Left ventricle myocardium inferior (tissue), 1 donor: ENCODE results near the gene MRPS27. TPM values are rescaled to one million over a fixed set of nuclear protein-coding genes. Genes with fewer than 3 reads are reported as not detected.
"Not testable (repeated sequence)": the region's sequence is repeated elsewhere in the genome, so short reads cannot be mapped to it uniquely, and the experiment has no call there.

Source experiments
- DNase-seq: peaks from one replicate; pipeline ENCODE4 v3.0.0-alpha.2; 2020
- H3K27ac ChIP-seq: fragments of 200-600 bp; replicated peaks from 2 replicates; pipeline ENCODE4 v1.8.0; 2021
- H3K27me3 ChIP-seq: fragments of 200-600 bp; 2 replicates; pipeline ENCODE4 v1.8.0; 2021; ENCODE audit warnings: low read depth
- H3K36me3 ChIP-seq: fragments of 200-600 bp; 2 replicates; pipeline ENCODE4 v1.8.0; 2021
- H3K4me1 ChIP-seq: fragments of 200-600 bp; 2 replicates; pipeline ENCODE4 v1.8.0; 2021
- H3K4me3 ChIP-seq: fragments of 200-600 bp; 2 replicates; pipeline ENCODE4 v1.8.0; 2021; ENCODE audit warnings: mild to moderate bottlenecking, moderate library complexity
- H3K9me3 ChIP-seq: fragments of 200-600 bp; replicated peaks from 2 replicates; pipeline ENCODE4 v1.8.0; 2021
- CTCF ChIP-seq: fragments of 200-600 bp; IDR thresholded peaks from 2 replicates; pipeline ENCODE4 v1.8.0; 2021; ENCODE audit warnings: antibody characterized with exemption, mild to moderate bottlenecking, borderline replicate concordance
- intact Hi-C: fragments of 100-400 bp; cut with micrococcal nuclease; formaldehyde crosslinking; loops from one replicate; pipeline ENCODE4 v1.11.0; 2022
- microRNA-seq: library from miRNA; unstranded; fragments of <30 nt; microRNA quantifications from one replicate; pipeline ENCODE4 v1.2.0, GENCODE V29; 2020
- total RNA-seq: library from RNA; stranded (reverse); fragmentation: NEBNext Ultra II Directional; extraction: Animal tissue kit (Norgen Biotek cat#: 25700); gene quantifications from one replicate; pipeline ENCODE4 v1.2.1, GENCODE V29; 2021
- donor health status: DM: no; HTN: yes; CAD: no; lungs with severe emphysema.

Gene MRPS27
- total RNA-seq, 1 donor from 2014 or later: 72.0 TPM

GRCh38 chr5:72171667-72172066 lies 148.4 kb downstream of the MRPS27 start:
- H3K4me1 ChIP-seq: peaks cover 20% of the 10 kb centered on the region
- intact Hi-C loops: no loop called here
- peak overlapping the region; percentile 43 for H3K27ac ChIP-seq
- no peak for TF ChIP-seq CTCF
- no peaks in the 10 kb centered on the region for H3K9me3 ChIP-seq
- H3K36me3 ChIP-seq: no peaks in the 10 kb centered on the region
- no peak overlapping the region for H3K4me3 ChIP-seq
- peak; percentile 37 for DNase-seq
- no peaks in the 10 kb centered on the region for H3K27me3 ChIP-seq

- intact Hi-C loops, H3K27me3 ChIP-seq, H3K9me3 ChIP-seq, DNase-seq, H3K36me3 ChIP-seq, H3K4me3 ChIP-seq: not testable (repeated sequence)
- Histone ChIP-seq H3K27ac (peak overlapping the region; percentile 43), H3K4me1 (peaks cover 25% of the 10 kb centered on the region)
Observed at GRCh38 chr5:72171181-72171580, 148.9 kb downstream of the MRPS27 start.

- intact Hi-C loops: no loop called here
- TF ChIP-seq CTCF: no peak
- peaks cover 35% of the 10 kb centered on the region for H3K4me1 ChIP-seq
- no peaks in the 10 kb centered on the region for H3K36me3 ChIP-seq
- no peak overlapping the region for H3K4me3 ChIP-seq
- H3K27me3 ChIP-seq: no peaks in the 10 kb centered on the region
- no peak for DNase-seq
- H3K27ac ChIP-seq: no peak overlapping the region
- H3K9me3 ChIP-seq: no peaks in the 10 kb centered on the region
Observed at GRCh38 chr5:72170101-72170500, 149.9 kb downstream of the MRPS27 start.

Small RNAs within 50 kb of the gene (microRNA-seq; reads per million reads assigned to microRNA genes)
- not detected for gene MIR4803

Other genes with a start within 250 kb of the MRPS27 start
- 73.2 TPM for gene MAP1B, start 212.8 kb downstream of the MRPS27 start, total RNA-seq
- 18.2 TPM for gene PTCD2, start 133 bp upstream of the MRPS27 start, total RNA-seq
- gene ZNF366, start 187.2 kb upstream of the MRPS27 start, total RNA-seq: 8.1 TPM